ENCODE measurements around the gene IL4R.

IL4R gene

DNA sequence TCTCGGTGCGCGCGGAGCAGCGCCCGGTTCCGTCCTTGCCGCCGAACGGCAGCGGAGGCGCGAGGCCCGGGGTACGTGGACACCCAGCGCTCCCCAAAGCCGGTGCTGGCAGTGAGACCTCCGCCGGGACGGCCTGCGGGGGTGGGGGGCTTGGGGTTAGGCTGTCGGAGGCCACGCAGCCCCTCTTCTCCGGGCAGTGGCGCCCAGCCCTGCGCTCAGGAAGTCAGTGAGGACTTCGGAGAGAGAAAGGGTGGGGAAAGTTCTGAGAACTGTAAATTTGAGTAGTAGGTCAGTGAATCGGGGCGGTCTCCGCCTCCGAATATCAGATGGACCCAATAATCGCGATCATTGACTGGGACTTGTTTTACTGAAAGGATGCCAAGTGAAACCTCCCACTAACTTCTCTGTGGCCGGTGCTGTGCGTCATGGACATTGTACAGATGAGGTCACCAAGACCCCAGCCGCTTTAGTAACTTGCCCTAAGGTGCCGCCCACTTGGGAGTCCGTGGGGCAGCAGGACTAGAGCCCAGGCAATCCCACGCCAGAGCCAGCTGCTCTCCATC, 468 bp downstream of the IL4R start:
- peak overlapping the region; percentile 95 for H3K27ac ChIP-seq (ENCODE audit: low read depth, low read length)
- H3K9ac ChIP-seq (ENCODE audit: low read depth in 1 of 2, low read length in 2 of 2) = peak overlapping the region; percentile 95
- peak overlapping the region; percentile 86 to 92 for H3K4me3 ChIP-seq (ENCODE audit: low read depth in 1 of 2, low read length in 2 of 2)
- H3K4me1 ChIP-seq (ENCODE audit: control insufficient read depth in 1 of 2, insufficient read depth in 2 of 2, low read length in 2 of 2) = peaks cover 37 to 47% of the 10 kb centered on the region in 2 donors
- no peaks in the 10 kb centered on the region for H3K27me3 ChIP-seq (ENCODE audit: control insufficient read depth in 1 of 2, insufficient read depth in 2 of 2, low read length in 2 of 2)
- H3K36me3 ChIP-seq (ENCODE audit: control insufficient read depth in 1 of 2, insufficient read depth in 2 of 2, low read length in 2 of 2) = no peaks in the 10 kb centered on the region
- no peaks in the 10 kb centered on the region for H3K9me3 ChIP-seq (ENCODE audit: control insufficient read depth in 1 of 2, low read length in 2 of 2)

DNA sequence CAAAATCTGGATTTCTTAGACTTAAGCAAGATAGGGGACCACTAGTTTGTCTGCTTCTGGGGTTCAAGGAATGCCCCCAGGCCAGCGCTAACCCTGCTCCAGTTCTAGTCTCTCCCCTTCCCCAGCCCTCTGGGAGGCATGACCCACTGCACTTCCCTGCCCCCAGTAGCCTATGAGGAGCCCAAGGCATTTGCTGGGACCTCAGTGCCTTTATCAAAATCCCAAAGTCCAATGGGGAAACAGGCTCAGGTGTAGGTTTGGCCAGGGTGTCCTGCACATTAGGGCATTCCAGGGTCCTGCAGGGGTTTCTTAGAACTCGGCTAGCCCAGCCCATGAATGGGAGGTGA, 1.2 kb downstream of the IL4R start:
- Histone ChIP-seq H3K9ac (ENCODE audit: low read depth in 1 of 2, low read length in 2 of 2) (peak overlapping the region; percentile 63 to 95), H3K27ac (ENCODE audit: low read depth, low read length) (peak overlapping the region; percentile 84), H3K4me3 (ENCODE audit: low read depth in 1 of 2, low read length in 2 of 2) (peak overlapping the region; percentile 86 to 92), H3K27me3 (ENCODE audit: control insufficient read depth in 1 of 2, insufficient read depth in 2 of 2, low read length in 2 of 2) (no peaks in the 10 kb centered on the region), H3K4me1 (ENCODE audit: control insufficient read depth in 1 of 2, insufficient read depth in 2 of 2, low read length in 2 of 2) (peaks cover 39 to 49% of the 10 kb centered on the region in 2 donors), H3K36me3 (ENCODE audit: control insufficient read depth in 1 of 2, insufficient read depth in 2 of 2, low read length in 2 of 2) (no peaks in the 10 kb centered on the region), H3K9me3 (ENCODE audit: control insufficient read depth in 1 of 2, low read length in 2 of 2) (no peaks in the 10 kb centered on the region)

DNA sequence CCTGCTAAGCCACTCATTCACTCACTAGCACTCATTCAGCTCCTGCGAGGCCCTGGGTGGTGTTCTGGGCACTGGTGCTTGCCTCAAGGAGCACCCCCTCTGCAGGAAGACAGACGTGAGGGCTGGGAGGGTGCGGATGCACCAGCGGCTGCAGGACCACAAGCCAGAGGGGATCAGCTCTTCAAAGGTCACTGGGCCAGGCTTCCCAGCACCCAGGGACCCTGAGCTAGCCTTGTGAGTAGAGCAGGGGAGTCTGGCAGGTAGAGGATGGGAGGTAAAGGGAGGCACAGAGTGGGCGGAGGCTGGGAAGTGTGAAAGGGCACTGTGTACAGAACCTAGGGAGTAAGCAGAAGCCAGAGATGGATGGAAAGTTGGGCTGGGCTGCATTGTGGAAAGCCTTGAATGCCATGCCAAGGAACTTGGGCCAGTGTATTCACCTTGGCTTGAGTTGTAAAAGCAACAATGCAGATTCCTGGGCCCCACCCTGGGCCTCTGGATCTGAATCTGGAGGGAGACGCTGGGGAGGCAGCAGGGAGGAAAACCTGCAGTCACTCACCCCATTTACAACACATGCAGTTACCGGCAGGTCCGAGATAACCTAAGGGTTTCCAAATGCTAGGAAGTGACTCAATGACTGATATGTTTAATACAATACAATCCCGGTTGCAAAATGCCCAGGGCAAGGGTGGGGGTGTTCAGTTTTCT, 1.7 kb downstream of the IL4R start:
- H3K9ac ChIP-seq (ENCODE audit: low read depth in 1 of 2, low read length in 2 of 2) = peak overlapping the region; percentile 63 to 95
- peaks cover 39 to 49% of the 10 kb centered on the region in 2 donors for H3K4me1 ChIP-seq (ENCODE audit: control insufficient read depth in 1 of 2, insufficient read depth in 2 of 2, low read length in 2 of 2)
- no peaks in the 10 kb centered on the region for H3K9me3 ChIP-seq (ENCODE audit: control insufficient read depth in 1 of 2, low read length in 2 of 2)
- no peaks in the 10 kb centered on the region for H3K27me3 ChIP-seq (ENCODE audit: control insufficient read depth in 1 of 2, insufficient read depth in 2 of 2, low read length in 2 of 2)
- peak overlapping the region; percentile 84 for H3K27ac ChIP-seq (ENCODE audit: low read depth, low read length)
- H3K36me3 ChIP-seq (ENCODE audit: control insufficient read depth in 1 of 2, insufficient read depth in 2 of 2, low read length in 2 of 2) = no peaks in the 10 kb centered on the region
- H3K4me3 ChIP-seq (ENCODE audit: low read depth in 1 of 2, low read length in 2 of 2) = peak overlapping the region; percentile 86 to 92

GRCh38 chr16:27316038-27316680, 2.4 kb downstream of the IL4R start:
- H3K36me3 ChIP-seq (ENCODE audit: control insufficient read depth in 1 of 2, insufficient read depth in 2 of 2, low read length in 2 of 2) = no peaks in the 10 kb centered on the region
- peak overlapping the region; percentile 86 to 92 for H3K4me3 ChIP-seq (ENCODE audit: low read depth in 1 of 2, low read length in 2 of 2)
- H3K9me3 ChIP-seq (ENCODE audit: control insufficient read depth in 1 of 2, low read length in 2 of 2) = no peaks in the 10 kb centered on the region
- peak overlapping the region; percentile 63 to 95 for H3K9ac ChIP-seq (ENCODE audit: low read depth in 1 of 2, low read length in 2 of 2)
- no peaks in the 10 kb centered on the region for H3K27me3 ChIP-seq (ENCODE audit: control insufficient read depth in 1 of 2, insufficient read depth in 2 of 2, low read length in 2 of 2)
- no peak overlapping the region for H3K27ac ChIP-seq (ENCODE audit: low read depth, low read length)
- H3K4me1 ChIP-seq (ENCODE audit: control insufficient read depth in 1 of 2, insufficient read depth in 2 of 2, low read length in 2 of 2) = peaks cover 39 to 44% of the 10 kb centered on the region in 2 donors

DNA sequence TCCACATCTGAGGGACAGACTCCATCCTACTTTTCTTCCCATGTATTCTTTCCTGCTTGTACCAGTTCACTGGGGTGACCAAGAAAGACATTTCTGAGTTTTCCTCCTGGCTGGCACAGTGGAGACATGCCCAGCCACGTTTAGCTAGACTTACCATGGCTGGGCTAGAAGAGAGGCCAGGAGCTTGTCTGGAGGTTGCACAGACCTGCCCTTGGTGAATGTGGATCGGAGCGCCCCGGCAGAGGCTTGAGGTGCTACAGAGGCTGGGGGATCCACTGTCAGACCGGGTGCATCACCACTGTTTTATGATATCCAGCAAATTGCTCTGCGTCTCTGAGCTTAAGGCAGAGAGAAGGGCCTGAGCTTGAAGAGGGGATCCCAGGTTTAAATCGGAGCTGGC, 3.5 kb downstream of the IL4R start:
- H3K4me1 ChIP-seq (ENCODE audit: control insufficient read depth in 1 of 2, insufficient read depth in 2 of 2, low read length in 2 of 2) = peaks cover 39 to 50% of the 10 kb centered on the region in 2 donors
- peak overlapping the region in 1 of 2 donors; percentile 17 for H3K4me3 ChIP-seq (ENCODE audit: low read depth in 1 of 2, low read length in 2 of 2)
- H3K36me3 ChIP-seq (ENCODE audit: control insufficient read depth in 1 of 2, insufficient read depth in 2 of 2, low read length in 2 of 2) = no peaks in the 10 kb centered on the region
- no peaks in the 10 kb centered on the region for H3K27me3 ChIP-seq (ENCODE audit: control insufficient read depth in 1 of 2, insufficient read depth in 2 of 2, low read length in 2 of 2)
- H3K27ac ChIP-seq (ENCODE audit: low read depth, low read length) = no peak overlapping the region
- no peaks in the 10 kb centered on the region for H3K9me3 ChIP-seq (ENCODE audit: control insufficient read depth in 1 of 2, low read length in 2 of 2)
- no peak overlapping the region for H3K9ac ChIP-seq (ENCODE audit: low read depth in 1 of 2, low read length in 2 of 2)

- peaks cover 45 to 56% of the 10 kb centered on the region in 2 donors for H3K4me1 ChIP-seq (ENCODE audit: control insufficient read depth in 1 of 2, insufficient read depth in 2 of 2, low read length in 2 of 2)
- H3K27ac ChIP-seq (ENCODE audit: low read depth, low read length) = no peak overlapping the region
- no peaks in the 10 kb centered on the region for H3K9me3 ChIP-seq (ENCODE audit: control insufficient read depth in 1 of 2, low read length in 2 of 2)
- H3K9ac ChIP-seq (ENCODE audit: low read depth in 1 of 2, low read length in 2 of 2) = peak overlapping the region in 1 of 2 donors; percentile 14
- H3K27me3 ChIP-seq (ENCODE audit: control insufficient read depth in 1 of 2, insufficient read depth in 2 of 2, low read length in 2 of 2) = no peaks in the 10 kb centered on the region
- no peaks in the 10 kb centered on the region for H3K36me3 ChIP-seq (ENCODE audit: control insufficient read depth in 1 of 2, insufficient read depth in 2 of 2, low read length in 2 of 2)
- peak overlapping the region in 1 of 2 donors; percentile 13 for H3K4me3 ChIP-seq (ENCODE audit: low read depth in 1 of 2, low read length in 2 of 2)
Observed at GRCh38 chr16:27317738-27318391, 4.1 kb downstream of the IL4R start.

DNA sequence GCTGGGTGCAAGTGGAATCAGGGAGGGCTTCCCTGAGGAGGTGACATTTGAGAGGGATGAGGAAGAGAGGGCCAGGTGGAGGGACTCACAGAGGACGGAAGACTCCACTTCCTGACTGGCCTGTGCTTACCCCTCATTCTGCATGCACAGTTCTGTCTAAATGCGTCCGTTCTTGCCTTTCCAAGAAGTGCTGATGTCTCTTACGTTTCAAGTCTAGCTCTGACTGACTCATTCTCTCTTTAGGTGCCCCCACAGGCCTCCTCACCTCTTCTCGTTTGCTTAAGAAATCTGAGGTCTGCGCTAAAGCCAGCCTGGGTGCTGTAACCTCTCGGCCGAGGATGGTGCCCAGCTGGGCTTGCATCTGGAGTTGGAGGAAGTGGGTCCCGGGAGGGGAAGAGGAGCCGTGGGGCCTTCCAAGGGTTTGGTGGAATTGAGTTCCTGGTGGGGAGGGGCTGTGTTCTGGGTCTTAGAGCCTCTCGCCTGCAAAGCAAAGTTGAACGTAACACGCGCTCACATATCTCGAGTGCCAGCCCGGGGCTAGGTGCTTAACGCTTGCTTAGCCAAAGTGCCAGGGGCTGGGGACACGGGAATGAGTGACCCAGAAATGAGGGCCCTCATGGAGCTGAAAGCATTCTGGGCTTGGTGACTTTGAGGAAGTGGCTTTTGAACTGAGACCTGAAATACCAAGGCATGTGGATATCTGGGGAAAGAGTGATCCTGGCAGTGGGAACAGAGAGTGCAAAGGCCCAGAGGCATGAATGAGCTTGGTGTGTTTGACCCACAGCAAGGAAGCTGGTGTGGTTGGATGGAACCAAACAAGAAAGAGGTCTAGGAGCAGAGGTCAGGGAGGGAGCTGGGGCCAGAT, 4.8 kb downstream of the IL4R start:
- no peaks in the 10 kb centered on the region for H3K9me3 ChIP-seq (ENCODE audit: control insufficient read depth in 1 of 2, low read length in 2 of 2)
- peak overlapping the region in 1 of 2 donors; percentile 13 for H3K4me3 ChIP-seq (ENCODE audit: low read depth in 1 of 2, low read length in 2 of 2)
- peak overlapping the region; percentile 14 to 15 for H3K9ac ChIP-seq (ENCODE audit: low read depth in 1 of 2, low read length in 2 of 2)
- H3K27me3 ChIP-seq (ENCODE audit: control insufficient read depth in 1 of 2, insufficient read depth in 2 of 2, low read length in 2 of 2) = no peaks in the 10 kb centered on the region
- no peak overlapping the region for H3K27ac ChIP-seq (ENCODE audit: low read depth, low read length)
- no peaks in the 10 kb centered on the region for H3K36me3 ChIP-seq (ENCODE audit: control insufficient read depth in 1 of 2, insufficient read depth in 2 of 2, low read length in 2 of 2)
- H3K4me1 ChIP-seq (ENCODE audit: control insufficient read depth in 1 of 2, insufficient read depth in 2 of 2, low read length in 2 of 2) = peaks cover 52 to 58% of the 10 kb centered on the region in 2 donors

GRCh38 chr16:27319257-27319965, 5.6 kb downstream of the IL4R start:
- Histone ChIP-seq H3K9ac (ENCODE audit: low read depth in 1 of 2, low read length in 2 of 2) (peak overlapping the region in 1 of 2 donors; percentile 15), H3K36me3 (ENCODE audit: control insufficient read depth in 1 of 2, insufficient read depth in 2 of 2, low read length in 2 of 2) (no peaks in the 10 kb centered on the region), H3K4me3 (ENCODE audit: low read depth in 1 of 2, low read length in 2 of 2) (no peak overlapping the region), H3K9me3 (ENCODE audit: control insufficient read depth in 1 of 2, low read length in 2 of 2) (no peaks in the 10 kb centered on the region), H3K27me3 (ENCODE audit: control insufficient read depth in 1 of 2, insufficient read depth in 2 of 2, low read length in 2 of 2) (no peaks in the 10 kb centered on the region), H3K4me1 (ENCODE audit: control insufficient read depth in 1 of 2, insufficient read depth in 2 of 2, low read length in 2 of 2) (peaks cover 59 to 65% of the 10 kb centered on the region in 2 donors), H3K27ac (ENCODE audit: low read depth, low read length) (no peak overlapping the region)

- Histone ChIP-seq H3K27me3 (ENCODE audit: control insufficient read depth in 1 of 2, insufficient read depth in 2 of 2, low read length in 2 of 2) (no peaks in the 10 kb centered on the region), H3K4me1 (ENCODE audit: control insufficient read depth in 1 of 2, insufficient read depth in 2 of 2, low read length in 2 of 2) (peaks cover 60 to 68% of the 10 kb centered on the region in 2 donors), H3K36me3 (ENCODE audit: control insufficient read depth in 1 of 2, insufficient read depth in 2 of 2, low read length in 2 of 2) (no peaks in the 10 kb centered on the region), H3K27ac (ENCODE audit: low read depth, low read length) (no peak overlapping the region), H3K9ac (ENCODE audit: low read depth in 1 of 2, low read length in 2 of 2) (no peak overlapping the region), H3K4me3 (ENCODE audit: low read depth in 1 of 2, low read length in 2 of 2) (no peak overlapping the region), H3K9me3 (ENCODE audit: control insufficient read depth in 1 of 2, low read length in 2 of 2) (no peaks in the 10 kb centered on the region)
Observed at GRCh38 chr16:27320261-27321012, 6.7 kb downstream of the IL4R start.

All from duodenal mucosa (tissue), 2 donors.